ENCODE measurements around the gene SCGB3A1.

The SCGB3A1 gene

GRCh38 chr5:180586870-180587269, 4.4 kb downstream of the SCGB3A1 start:
- no peak for DNase-seq (ENCODE audit: low spot score)

GRCh38 chr5:180586204-180586603, 5.1 kb downstream of the SCGB3A1 start:
- no peak for DNase-seq (ENCODE audit: low spot score)

- DNase-seq (ENCODE audit: low spot score): no peak
Measured at GRCh38 chr5:180583738-180584137, 7.6 kb downstream of the SCGB3A1 start.

GRCh38 chr5:180580681-180581080, 10.6 kb downstream of the SCGB3A1 start:
- DNase-seq (ENCODE audit: low spot score): no peak

GRCh38 chr5:180575571-180575970, 15.7 kb downstream of the SCGB3A1 start:
- no peak for DNase-seq (ENCODE audit: low spot score)

- DNase-seq (ENCODE audit: low spot score): no peak
Measured at GRCh38 chr5:180568914-180569313, 22.4 kb downstream of the SCGB3A1 start.

- DNase-seq (ENCODE audit: low spot score): no peak
Measured at GRCh38 chr5:180563994-180564393, 27.3 kb downstream of the SCGB3A1 start.

- DNase-seq (ENCODE audit: low spot score): no peak
Measured at GRCh38 chr5:180558232-180558631, 33.1 kb downstream of the SCGB3A1 start.

GRCh38 chr5:180557217-180557809, 34.0 kb downstream of the SCGB3A1 start:
- no peak for DNase-seq (ENCODE audit: low spot score)

- DNase-seq (ENCODE audit: low spot score): no peak
Measured at GRCh38 chr5:180555168-180555921, 36.0 kb downstream of the SCGB3A1 start.

- DNase-seq (ENCODE audit: low spot score): no peak
Measured at GRCh38 chr5:180553530-180553929, 37.8 kb downstream of the SCGB3A1 start.

- no peak for DNase-seq (ENCODE audit: low spot score)
Measured at GRCh38 chr5:180548563-180548962, 42.7 kb downstream of the SCGB3A1 start.

GRCh38 chr5:180545248-180545647, 46.1 kb downstream of the SCGB3A1 start:
- DNase-seq (ENCODE audit: low spot score): no peak

- no peak for DNase-seq (ENCODE audit: low spot score)
Measured at GRCh38 chr5:180541710-180542109, 49.6 kb downstream of the SCGB3A1 start.
